LNCaP clone FGC (cell line): ENCODE measurements around the gene ELMO1.

ENCODE experiments used
- DNase-seq: peaks from one replicate; pipeline ENCODE4 v3.0.0-alpha.2; 2011; ENCODE audit warnings: low read depth
- H3K4me3 ChIP-seq: 2 replicates; pipeline ENCODE4 v1.5.1; 2011; ENCODE audit warnings: mild to moderate bottlenecking, low read depth, low read length, control low read depth
- CTCF ChIP-seq: IDR thresholded peaks from 2 replicates; pipeline ENCODE4 v1.5.1; 2012; ENCODE audit warnings: mild to moderate bottlenecking; ENCODE audit not compliant: control insufficient read depth, insufficient read depth; ENCODE audit errors: extremely low read depth

The ELMO1 gene

GRCh38 chr7:36920433-36920832 lies 528.2 kb downstream of the ELMO1 start:
- DNase-seq, result no peak
- H3K4me3 ChIP-seq, result no peak overlapping the region
- no peak for TF ChIP-seq CTCF

GRCh38 chr7:36919738-36920137 lies 528.9 kb downstream of the ELMO1 start:
- no peak for DNase-seq
- TF ChIP-seq CTCF, result no peak

GRCh38 chr7:36918591-36918990 lies 530.1 kb downstream of the ELMO1 start:
- H3K4me3 ChIP-seq, result no peak overlapping the region
- TF ChIP-seq CTCF, result no peak
- DNase-seq, result no peak

More at GRCh38 chr7:36919738-36920137, 528.9 kb downstream of the ELMO1 start:
- H3K4me3 ChIP-seq, result no peak overlapping the region

GRCh38 chr7:36916619-36917018 lies 532.0 kb downstream of the ELMO1 start:
- TF ChIP-seq CTCF, result no peak
- H3K4me3 ChIP-seq, result no peak overlapping the region
- DNase-seq, result no peak

GRCh38 chr7:36916116-36916515 lies 532.5 kb downstream of the ELMO1 start:
- no peak for TF ChIP-seq CTCF
- H3K4me3 ChIP-seq, result no peak overlapping the region
- DNase-seq, result no peak

GRCh38 chr7:36911788-36912187 lies 536.9 kb downstream of the ELMO1 start:
- no peak for TF ChIP-seq CTCF
- DNase-seq, result no peak
- no peak overlapping the region for H3K4me3 ChIP-seq

- no peak for TF ChIP-seq CTCF
- no peak for DNase-seq
- no peak overlapping the region for H3K4me3 ChIP-seq
These were observed 537.8 kb downstream of the ELMO1 start for GRCh38 chr7:36910859-36911258.
